Activated CD4-positive, alpha-beta T cell treated with anti-CD3 and anti-CD28 coated beads, Interleukin-10, Interleukin-2, amounts not matched to agents 100 ng/mL and 50 ng/mL, durations not matched to agents 16 hours and 8 hours (primary cell): ENCODE data around the gene TNFRSF1A.
"Not testable (repeated sequence)": the region's sequence is repeated elsewhere in the genome, so short reads cannot be mapped to it uniquely, and the experiment has no call there.

ENCODE experiments used
- DNase-seq: peaks from one replicate; pipeline ENCODE4 v3.0.0-alpha.2; 2020

Gene TNFRSF1A

DNA sequence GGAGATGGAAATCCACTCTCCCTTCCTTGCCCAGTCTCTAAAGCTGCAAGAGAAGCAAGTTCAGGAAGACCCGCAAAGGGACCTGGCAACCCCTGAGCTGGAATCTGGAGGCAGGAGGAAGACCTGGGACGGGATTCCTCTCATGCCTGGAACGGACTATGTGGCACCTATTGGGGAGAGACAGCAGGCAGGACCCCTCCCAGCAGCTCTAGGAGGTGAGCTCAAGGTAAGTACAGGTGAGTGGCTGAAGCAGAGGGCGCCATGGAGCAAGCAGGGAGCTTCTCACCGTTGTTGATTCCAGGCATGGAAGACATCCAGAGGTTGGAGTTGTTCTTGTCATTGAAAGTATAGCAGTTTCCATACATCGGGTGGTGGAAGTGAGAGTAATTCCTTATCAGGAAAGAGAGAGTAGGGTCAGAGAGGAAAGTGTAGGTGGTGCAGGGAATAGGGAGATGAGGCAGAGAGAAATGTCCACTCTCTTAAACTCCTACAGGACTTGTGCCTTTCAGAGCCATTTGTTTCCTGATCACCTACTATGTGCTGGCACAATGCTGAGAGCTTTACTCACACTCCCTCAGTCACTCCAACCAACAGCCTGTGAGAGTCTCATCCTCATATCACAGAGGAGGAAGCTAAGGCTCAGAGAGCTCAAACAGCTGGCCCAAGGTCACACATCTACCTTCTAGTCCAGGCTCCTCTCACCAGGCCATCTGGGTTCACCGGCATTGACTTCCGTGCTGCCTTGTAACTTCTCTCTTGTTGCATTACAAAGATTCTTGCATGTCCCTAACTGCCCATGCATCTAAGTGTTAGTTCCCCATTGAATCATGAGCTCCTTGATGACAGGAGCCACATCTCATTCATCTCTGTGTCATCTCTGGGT is 13.9 kb upstream of the TNFRSF1A start:
- DNase-seq = no peak

DNA sequence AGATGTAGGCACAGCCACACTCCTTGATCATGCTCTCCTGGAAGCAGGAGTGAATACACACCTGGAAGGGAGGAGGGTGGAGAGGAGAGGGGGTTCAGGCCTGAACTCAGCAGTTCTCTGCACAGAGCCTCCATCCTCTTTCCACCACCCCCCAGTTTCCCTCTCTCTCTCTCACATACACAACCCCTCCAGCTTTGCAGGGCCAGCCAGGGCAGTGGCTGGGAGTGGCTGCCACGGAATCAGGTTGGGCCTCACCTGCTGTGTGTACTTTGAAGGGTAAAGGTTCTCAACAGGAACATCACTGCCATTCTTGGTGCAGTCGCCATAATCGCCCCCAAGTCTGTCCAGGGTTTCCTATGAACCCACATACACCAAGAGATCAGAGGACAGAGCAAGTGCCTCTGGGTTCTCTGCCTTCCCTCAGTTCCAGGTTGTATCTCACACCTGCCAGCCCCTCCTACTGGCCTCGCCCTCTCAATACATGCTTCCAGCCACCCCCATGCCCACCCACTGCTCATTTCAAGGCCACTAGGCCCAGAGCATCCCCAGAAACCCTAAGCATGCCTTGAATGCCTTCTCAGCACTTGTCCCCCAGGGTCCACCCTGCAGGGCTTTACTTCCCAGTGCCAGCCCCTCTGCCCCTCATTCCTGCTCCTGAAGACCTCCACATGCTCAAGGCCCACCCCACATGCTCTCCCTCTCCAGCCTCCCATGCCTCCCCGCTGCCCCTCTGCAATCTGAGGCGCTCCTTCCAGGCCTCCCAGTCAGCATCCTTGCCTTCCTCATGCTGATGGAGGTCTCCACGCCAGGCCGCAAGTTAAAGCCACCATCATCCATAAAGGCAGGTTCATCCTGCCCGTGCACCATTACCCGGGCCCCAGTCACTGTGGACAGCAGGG is 12.9 kb upstream of the TNFRSF1A start:
- DNase-seq = no peak

DNA sequence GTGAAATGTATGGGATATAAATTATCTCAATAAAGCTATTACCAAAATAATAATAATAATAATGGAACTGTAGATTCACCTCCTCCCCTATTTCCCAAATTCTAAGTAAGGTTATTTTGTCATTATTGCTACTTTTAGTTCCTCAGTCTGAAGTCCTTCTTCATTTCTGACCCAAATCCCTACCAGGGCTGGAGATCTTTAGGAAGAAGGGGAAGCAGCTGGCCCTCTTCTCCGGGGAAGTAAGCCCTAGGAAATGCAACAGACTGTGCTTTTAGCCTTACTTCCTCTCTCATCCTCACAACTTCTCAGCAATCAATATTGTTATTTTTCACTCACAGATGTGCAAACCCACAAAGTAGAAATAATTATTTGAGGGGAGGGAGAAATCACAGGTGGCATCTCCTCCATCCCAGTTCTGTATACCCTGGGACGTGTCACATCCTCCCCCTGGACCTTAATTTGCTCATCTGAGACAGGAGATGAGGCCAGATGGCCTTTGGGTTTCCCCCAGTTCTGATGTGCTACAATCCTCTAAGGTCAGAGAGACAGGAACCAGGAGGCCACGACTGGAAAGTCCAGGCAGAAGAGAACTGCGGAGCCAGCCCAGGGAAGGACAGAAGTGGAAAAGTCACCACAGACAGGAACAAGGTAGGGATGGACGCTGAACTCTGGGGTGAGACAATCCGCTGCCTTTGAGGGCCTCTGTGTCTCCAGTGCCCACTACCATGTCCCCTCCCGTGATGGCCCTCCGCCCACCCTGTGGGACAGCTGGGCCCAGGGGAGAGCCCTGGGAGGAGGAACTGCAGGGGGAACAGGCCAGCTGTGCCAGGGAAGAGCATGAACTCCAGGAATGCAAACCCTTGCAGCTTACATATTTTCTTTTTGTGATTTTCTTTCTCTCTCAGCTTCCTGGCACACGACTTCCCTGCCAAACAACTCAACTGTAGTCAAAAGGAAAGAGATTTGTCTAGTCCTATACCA is 10.6 kb upstream of the TNFRSF1A start:
- no peak for DNase-seq

DNA sequence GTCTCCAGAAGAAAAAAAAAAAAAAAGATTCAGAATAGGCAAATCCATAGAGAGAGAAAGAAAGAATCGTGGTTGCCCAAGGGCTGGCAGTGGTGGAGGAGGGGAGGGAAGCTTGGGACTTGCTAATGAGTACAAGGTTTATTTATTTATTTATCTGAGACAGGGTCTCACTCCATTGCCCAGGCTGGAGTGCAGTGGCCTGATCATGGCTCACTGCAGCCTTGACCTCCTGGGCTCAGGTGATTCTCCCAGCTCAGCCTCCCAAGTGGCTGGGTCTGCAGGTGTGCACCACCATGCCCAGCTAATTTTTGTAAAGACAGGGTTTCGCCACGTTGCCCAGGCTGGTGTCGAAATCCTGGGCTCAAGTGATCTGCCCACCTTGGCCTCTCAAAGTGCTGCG is 9.7 kb upstream of the TNFRSF1A start:
- DNase-seq = no peak

DNA sequence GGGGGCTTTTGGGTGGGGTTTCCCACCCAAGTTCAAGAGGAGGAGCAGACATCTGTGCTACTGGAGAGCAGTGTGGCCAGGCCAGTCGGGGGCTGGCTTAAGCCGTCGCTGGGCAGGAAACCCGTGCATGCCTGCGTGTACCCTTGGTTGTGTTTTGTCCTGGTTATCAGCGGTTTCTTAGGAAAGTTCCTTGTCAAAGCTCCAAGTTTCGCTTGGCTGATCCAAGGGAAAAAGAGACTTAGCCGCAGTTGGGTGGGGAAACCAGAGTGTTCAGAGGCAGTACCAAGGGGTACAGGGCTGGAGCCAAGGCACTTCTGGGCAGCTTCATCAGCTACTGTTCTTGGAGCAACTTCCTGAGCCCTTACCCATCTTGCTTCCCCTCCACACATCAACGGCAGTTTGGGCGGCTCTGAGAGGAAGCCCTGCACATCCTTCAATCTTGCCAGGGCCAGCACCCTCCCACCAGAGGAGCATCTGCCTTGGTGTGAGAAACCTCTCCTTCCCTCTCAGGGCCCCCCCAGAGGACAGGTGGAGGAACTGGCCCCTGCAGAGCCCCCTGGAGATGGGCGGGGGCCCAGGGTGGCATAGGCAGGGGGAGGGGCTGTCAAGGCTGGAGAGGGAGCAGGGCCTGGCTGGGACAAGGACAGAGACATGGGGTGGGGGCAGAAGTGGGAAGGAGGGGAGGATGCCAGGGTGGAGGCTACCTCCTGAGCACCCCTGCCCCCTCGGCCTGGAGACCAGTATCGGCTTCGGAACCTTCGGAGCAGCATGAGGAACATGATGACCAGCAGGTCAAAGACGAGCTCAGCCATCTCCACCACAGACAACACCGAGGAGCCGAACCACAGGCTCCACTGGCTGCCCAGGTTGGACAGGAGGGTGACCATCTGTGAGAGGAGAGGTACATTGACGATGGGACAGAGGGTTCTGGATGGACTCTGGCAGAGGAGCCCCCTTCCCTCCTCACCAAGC is 5.8 kb upstream of the TNFRSF1A start:
- DNase-seq = no peak

DNA sequence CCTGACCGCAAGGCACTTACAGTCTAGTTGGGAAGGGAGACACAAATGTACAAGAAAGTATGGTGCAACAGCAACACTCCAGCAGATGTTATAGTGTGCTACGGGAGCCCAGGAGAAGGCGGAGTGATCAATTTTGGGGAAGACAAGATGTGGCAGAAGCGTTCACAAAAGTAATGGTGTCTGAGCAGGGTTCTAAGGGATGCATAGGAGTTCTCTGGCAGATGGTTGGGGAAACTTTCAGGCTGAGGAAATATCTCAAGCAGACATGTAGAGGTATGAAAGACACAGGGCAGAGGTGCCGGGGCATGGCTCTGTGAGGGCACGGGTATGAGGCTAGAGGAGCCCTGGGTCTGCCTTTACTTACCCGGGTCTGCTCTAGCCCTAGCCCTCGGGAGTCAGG is 5.1 kb upstream of the TNFRSF1A start:
- DNase-seq = no peak

DNA sequence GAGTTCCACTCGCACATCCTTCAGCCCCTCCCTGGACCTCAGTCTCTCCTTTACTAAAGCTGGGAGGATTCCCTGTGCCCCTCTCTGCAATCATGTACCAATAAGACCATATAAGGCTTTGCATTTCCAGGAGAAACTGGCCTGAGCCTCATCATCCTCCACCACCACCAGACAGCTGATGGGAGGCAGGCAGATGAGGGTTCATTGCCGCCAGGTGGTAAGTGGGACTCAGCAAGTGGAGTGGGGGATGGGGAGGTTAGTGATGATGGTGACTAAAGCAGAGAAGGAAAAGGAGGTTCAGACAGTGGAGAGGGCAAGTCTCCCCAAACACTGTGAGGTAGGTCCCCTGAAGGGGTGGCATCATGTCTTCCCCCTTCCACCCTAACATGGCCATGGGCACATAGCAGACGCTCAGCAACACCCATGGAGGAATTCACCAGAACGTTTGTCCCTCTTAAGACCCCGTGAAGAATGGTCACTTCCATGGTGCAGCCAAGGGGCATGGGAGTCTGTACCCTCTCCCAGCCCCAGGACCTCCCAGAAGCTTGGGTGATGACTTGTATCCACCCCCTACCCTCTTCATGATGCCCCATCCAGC is 4.5 kb upstream of the TNFRSF1A start:
- DNase-seq = no peak

DNA sequence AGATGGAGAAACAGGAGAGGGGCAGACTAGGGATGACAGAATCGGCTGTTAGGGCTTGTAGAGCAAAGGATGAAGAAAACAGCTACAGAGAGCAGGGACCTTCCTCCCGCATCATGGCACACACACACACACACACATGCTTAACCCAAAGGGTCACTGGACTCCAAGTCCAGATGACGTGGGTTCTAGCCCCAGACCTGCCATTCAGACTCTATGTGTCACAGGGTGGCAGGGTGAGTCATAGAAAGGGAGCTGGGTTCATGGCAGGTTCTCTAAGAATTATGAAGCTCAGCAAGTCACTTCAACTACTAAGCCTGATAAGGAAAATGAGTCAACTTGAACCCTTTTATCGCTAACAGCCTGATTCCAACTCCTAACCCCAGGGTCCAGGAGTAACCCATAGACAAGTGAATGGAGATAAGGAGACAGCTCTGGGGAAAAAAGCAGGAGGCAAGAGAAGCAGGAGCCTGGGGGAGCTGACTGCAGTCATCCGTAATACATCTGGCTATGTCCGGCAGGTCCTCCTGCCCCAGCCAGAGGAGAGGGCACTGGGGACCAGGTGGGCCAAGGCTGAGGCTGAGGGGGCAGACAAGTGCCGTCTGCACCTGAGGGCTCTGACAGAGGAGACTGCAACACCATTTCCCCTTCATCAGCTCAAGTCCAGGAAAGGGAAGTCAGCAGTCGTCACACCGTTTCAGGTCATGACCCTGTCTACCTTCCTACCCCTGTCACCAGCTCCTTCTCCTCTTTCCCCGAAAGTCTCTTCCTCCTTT is 3.6 kb upstream of the TNFRSF1A start:
- DNase-seq = peak; percentile 73

DNA sequence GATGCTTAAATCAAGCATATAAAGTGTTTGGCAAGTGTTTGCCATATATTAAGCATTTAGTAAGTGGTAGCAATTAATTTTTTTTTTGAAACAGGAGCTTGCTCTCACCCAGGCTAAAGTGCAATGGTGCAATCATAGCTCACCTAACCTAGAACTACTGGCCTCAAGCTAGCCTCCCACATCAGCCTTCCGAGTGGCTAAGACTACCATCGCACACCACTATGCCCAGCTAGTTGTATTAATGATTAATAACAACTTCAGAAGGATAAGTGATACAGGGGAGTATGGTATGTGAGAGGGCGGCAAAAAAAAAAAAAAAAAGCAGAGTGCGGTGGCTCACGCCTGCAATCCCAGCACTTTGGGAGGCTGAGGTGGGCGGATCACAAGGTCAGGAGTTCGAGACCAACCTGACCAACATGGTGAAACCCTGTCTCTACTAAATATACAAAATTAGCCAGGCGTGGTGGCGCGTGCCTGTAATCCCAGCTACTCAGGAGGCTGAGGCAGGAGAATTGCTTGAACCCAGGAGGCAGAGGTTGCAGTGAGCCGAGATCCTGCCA is 2.3 kb upstream of the TNFRSF1A start:
- not testable (repeated sequence) for DNase-seq

DNA sequence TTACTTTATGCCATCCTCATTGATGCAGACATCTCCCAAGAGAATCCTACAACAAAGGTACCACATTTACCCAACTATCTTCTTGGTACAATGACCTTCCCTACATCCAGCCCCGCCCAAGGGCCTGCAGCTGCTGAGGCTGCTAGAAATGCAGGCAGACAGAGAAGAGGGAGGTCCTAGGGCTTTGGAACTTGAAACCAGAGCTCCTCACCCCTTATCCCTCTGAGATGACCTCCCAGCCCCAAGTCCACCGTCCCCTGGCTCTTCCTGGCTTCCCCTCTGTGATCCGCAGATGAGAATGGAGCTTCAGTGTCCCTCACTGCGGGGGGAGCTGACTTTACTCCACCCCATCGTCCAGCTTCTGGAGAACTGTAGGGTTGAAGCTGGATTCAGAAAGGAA is 1.6 kb upstream of the TNFRSF1A start:
- DNase-seq = no peak

DNA sequence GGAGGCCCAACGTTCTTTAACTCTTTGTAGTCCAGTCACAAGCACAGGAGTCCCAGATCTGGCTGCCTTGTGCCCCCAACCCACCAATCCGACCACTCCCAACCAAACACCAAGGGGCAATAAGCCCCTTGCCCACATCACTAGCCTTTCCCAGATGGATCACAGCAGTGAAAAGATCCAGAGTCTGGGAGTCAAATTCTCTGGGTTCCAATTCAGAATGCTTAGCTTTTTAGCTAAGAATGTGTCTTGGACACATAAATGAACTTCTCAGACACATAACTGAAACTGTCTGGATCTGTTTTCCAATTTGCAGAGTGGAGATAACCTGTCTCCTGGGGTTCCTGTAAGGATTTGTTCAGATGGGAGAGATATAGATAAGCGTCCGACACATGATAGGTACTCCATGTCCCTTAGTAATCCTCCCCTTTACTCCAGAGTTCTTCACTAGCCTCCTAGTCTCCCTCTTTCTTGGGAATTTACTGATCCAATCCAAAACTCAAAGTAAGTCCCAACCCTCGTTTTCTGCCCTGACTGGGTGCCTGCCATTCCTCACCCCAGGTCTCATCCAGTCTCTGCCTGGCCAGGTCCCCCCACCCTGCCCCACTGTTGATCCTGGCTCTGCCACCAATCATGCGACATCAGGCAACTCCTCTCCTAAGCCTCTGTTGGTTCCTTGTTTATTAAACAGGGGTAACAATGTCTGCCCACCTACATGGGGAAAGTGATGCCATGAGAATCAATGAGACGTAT is 439 bp upstream of the TNFRSF1A start:
- DNase-seq = no peak

DNA sequence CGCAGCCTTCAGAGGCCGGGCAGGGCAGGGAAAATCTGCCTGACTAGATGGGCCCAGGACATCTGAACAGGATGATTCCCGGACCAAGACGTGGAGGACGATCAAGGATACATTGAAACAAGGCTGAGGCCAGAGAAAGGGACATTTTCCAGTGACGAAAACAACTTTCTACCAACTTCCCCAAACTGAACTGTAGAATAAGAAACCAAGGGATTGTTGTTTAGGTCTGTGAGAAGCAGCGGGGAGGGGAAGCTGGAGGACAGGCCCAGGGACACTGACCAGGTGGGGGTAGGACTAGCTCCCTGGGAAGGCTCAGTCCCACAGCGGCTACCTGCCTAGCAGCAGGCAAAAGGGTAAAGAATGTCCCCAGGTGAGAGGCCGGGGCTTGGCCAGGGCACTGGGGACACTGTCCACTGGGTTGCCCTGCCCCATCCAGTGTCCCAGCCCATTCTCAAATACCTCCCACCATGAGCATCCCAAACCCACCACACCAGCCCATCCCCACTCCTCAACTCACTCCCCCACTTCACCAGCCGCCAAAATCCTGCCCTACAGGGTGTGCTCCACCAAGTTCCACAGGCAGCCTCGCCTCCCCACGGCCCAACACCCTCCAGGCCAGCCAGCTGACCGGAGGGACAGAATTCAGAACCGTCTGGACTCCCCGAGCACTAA is 995 bp downstream of the TNFRSF1A start:
- DNase-seq = no peak

DNA sequence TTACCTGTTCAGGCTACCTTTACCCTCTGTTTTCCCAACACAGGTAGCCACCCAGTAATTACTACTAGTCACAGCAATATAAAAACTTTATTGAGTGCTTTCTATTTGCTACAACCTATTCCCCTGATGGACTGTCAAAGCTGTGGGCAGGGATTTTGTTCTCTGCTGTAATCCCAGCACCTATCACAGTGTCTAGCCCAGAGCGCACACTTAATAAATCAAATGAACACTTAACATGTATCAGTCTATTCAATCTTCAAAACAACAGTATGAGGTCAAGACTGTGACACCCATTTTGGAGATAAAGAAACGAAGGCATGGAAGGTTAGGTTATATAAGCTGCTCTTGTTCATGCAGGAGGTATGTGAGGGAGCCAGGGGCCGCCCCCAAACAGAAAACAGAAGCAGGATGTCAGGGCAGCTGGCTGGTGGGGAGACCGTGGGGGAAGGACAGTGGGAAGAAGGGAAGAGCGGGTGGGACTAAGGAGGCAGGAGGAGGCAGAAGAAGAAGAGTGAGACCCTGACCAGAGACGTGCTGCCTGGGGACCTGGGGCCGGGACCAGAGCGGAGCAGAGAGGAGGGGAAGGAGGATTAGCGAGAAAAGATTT is 1.7 kb downstream of the TNFRSF1A start:
- DNase-seq = peak; percentile 27

DNA sequence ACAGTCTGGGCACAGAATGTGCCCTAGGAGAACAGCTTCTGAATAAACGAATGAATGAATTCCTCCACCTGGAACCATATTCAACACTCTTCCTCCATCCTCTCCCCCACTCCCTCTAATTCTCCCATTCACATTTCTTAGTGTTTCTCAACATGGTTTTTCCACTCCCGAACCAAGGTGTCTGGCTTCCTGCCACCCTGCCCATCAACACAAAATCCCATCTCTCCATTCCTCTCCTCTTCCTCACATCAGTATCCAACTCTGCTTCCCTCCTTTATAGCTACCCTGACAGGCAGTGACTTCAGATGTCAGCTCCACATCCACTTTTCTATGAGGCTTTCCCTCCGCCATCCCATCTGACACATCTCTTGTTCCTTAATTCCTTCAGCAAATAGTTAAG is 2.9 kb downstream of the TNFRSF1A start:
- no peak for DNase-seq

DNA sequence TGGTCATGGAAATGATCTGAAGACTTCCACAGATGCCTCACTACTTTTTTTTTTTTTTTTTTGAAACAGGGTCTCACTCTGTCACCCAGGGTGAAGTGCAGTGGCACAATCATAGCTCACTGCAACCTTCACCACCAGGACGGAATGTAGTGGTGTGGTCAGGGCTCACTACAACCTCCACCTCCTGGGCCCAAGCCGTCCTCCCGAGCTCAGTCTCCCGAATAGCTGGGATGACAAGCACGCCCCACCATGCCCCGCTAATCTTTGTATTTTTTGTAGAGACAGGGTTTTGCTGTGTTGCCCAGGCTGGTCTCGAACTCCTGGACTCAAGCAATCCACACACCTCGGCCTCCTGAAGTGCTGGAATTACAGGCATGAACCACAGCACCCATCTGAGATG is 3.3 kb downstream of the TNFRSF1A start:
- DNase-seq = not testable (repeated sequence)

DNA sequence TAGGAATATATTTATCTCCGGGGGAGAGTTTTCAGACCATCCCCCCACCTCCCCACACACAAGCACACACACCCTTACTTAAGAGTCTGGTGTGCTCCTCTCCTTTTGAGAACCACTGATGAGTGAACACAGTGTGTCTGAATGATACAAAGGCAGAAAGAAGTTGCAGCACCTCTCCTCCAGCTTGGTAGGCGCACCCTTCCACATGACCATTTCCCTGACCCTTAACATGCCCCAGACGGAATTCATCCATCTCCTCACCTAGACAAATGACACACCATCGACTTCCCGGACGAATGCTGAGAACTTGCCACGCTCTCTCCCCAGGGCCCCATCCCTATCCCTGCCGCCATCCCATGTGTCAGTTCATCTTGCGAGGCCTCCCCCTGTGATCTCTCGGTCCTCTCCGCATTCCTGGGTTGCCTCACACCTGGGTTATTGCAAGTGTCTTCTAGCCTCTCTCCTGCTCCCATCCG is 3.9 kb downstream of the TNFRSF1A start:
- peak; percentile 41 for DNase-seq

DNA sequence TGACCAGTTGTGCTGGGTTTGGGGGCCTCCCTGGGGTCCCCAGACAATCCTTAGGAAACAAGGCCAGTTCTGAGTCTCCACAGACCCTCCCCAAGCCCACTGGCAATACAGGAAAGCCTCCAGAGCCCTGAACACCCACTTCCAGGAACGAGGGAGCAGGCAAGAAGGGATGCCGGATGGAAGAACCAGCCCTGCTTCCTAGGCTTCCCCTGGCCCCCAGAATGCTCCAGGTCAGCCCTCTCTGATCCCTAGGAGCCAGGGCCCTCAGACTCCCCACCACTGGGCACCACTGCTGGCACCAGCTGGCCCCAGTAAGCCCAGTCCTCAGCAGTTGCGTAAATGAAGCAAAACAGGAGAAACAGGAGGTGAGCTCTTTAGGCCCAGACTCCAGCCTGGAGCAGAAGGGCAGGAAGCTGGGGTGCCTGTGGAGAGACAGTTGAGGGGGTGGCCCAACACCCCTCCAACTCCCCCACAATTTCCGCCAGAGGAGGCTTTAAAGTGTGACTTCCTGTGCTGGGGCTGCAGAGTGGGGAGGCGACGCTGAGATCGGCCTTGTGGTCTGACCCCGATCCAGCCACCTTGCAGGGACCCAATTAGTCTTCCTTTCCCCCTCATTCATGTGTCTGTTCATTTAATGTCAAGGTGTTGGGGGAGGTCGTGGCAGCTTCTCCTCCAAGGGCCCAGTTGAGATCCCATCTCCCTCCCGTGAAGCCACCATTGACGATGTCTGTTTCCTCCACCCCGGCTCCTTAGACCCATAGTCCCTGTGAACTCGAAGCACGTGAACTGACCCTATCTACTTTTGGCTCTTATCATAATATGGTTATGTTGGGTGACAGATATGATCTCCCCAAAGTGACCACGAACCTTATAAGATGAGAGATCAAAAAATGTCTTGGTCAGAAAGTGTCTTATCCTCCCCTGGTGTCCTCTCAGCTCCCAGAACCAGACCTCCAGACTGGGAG is 4.7 kb downstream of the TNFRSF1A start:
- DNase-seq = peak; percentile 83
